ENCODE results near the gene RBM33. TPM values are rescaled to one million over a fixed set of nuclear protein-coding genes. Genes with fewer than 3 reads are reported as not detected.

Gene RBM33
- total and polyA plus RNA-seq, 9 of the 15 experiments (the other 6 are each of a cell fraction or from before 2014, with no cell fraction given): 4.4 to 80.7 (median 27.3) TPM

GRCh38 chr7:155643804-155644177, 670 bp upstream of the RBM33 start (continued):
- TF ChIP-seq, protein P1, sequence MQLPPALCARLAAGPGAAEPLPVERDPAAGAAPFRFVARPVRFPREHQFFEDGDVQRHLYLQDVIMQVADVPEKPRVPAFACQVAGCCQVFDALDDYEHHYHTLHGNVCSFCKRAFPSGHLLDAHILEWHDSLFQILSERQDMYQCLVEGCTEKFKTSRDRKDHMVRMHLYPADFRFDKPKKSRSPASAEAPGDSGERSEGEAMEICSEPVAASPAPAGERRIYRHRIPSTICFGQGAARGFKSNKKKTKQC (CRISPR knock-in tag; IDR thresholded peaks at IDR 0.05): peak; percentile 44; the same call in 1 of the 2 replicates
- TF ChIP-seq KLF16 (IDR thresholded peaks at IDR 0.05) (no peak), POLR2H (tag; IDR thresholded peaks at IDR 0.05; ENCODE audit: low read depth) (no peak), PREB (CRISPR knock-in tag; IDR thresholded peaks at IDR 0.05) (peak; percentile 89), ZBTB7A (IDR thresholded peaks at IDR 0.05; ENCODE audit: borderline replicate concordance, control insufficient read depth, low read depth, low read length) (peak; percentile 87), ZNF431 (CRISPR knock-in tag; IDR thresholded peaks at IDR 0.05) (peak; percentile 46; the same call in 1 of the 2 replicates), C11orf30 (IDR thresholded peaks at IDR 0.05; ENCODE audit: low read depth) (no peak; the same call in 1 of the 2 replicates), CBFA2T3 (IDR thresholded peaks at IDR 0.05) (0 out of 2 replicates have a peak, but pooled peaks have one; percentile 2), XRCC3 (IDR thresholded peaks at IDR 0.05) (no peak), PML (IDR thresholded peaks at IDR 0.05; ENCODE audit: low read length) (no peak), MCM3 (IDR thresholded peaks at IDR 0.05) (no peak), BACH1 (tag; IDR thresholded peaks at IDR 0.05) (no peak), RERE (CRISPR knock-in tag; IDR thresholded peaks at IDR 0.05; ENCODE audit: borderline replicate concordance) (0 out of 2 replicates have a peak, but pooled peaks have one; percentile 61), PTTG1 (tag; IDR thresholded peaks at IDR 0.05; ENCODE audit: low read depth) (no peak), NFIC (IDR thresholded peaks at IDR 0.05) (no peak)
- TF ChIP-seq, protein P2, sequence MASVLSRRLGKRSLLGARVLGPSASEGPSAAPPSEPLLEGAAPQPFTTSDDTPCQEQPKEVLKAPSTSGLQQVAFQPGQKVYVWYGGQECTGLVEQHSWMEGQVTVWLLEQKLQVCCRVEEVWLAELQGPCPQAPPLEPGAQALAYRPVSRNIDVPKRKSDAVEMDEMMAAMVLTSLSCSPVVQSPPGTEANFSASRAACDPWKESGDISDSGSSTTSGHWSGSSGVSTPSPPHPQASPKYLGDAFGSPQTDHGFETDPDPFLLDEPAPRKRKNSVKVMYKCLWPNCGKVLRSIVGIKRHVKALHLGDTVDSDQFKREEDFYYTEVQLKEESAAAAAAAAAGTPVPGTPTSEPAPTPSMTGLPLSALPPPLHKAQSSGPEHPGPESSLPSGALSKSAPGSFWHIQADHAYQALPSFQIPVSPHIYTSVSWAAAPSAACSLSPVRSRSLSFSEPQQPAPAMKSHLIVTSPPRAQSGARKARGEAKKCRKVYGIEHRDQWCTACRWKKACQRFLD (CRISPR knock-in tag; IDR thresholded peaks at IDR 0.05): peak; percentile 12; the same call in 1 of the 2 replicates
- TF ChIP-seq, protein P3, sequence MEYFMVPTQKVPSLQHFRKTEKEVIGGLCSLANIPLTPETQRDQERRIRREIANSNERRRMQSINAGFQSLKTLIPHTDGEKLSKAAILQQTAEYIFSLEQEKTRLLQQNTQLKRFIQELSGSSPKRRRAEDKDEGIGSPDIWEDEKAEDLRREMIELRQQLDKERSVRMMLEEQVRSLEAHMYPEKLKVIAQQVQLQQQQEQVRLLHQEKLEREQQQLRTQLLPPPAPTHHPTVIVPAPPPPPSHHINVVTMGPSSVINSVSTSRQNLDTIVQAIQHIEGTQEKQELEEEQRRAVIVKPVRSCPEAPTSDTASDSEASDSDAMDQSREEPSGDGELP (CRISPR knock-in tag; IDR thresholded peaks at IDR 0.05; ENCODE audit: borderline replicate concordance): peak; percentile 71

Data from K562 (cell line).